ENCODE results near the gene NOP10. TPM values are rescaled to one million over a fixed set of nuclear protein-coding genes. Genes with fewer than 3 reads are reported as not detected.

NOP10 gene
- total and polyA plus RNA-seq, 2 of the 8 experiments (the other 6 are each of a cell fraction or from before 2014, with no cell fraction given), result 285 to 981 TPM

DNA sequence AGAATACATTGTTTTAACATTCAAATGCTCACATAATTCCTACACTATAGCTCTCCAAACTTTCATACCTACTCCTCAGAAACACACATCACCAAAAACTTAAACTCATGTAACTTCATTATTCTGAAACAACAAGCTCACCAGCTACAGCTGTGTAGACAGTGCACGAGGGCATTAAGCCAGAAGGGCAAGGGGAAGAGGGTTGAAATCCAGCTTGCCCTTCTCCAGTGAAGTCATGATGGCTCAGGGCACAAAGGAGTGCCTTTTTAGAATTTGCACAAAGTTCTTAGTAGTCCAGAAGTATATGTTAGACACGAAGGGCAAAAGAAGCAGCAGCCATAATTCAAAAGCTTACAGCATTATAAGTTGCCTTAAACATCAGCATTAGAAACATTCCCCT is 13.9 kb downstream of the NOP10 start (continued):
- TF ChIP-seq CREB1 (IDR thresholded peaks at IDR 0.05) (no peak), MAFK (IDR thresholded peaks at IDR 0.05; ENCODE audit: low read depth, low read length) (no peak), BACH1 (IDR thresholded peaks at IDR 0.05; ENCODE audit: low read length) (no peak), SIX5 (IDR thresholded peaks at IDR 0.05; ENCODE audit: low read depth, low read length) (no peak), EZH2 (IDR thresholded peaks at IDR 0.05; ENCODE audit: low read depth, low read length, severe bottlenecking) (no peak), TAF1 (IDR thresholded peaks at IDR 0.05; ENCODE audit: low read depth, low read length) (no peak)
- TF ChIP-seq, protein P1, sequence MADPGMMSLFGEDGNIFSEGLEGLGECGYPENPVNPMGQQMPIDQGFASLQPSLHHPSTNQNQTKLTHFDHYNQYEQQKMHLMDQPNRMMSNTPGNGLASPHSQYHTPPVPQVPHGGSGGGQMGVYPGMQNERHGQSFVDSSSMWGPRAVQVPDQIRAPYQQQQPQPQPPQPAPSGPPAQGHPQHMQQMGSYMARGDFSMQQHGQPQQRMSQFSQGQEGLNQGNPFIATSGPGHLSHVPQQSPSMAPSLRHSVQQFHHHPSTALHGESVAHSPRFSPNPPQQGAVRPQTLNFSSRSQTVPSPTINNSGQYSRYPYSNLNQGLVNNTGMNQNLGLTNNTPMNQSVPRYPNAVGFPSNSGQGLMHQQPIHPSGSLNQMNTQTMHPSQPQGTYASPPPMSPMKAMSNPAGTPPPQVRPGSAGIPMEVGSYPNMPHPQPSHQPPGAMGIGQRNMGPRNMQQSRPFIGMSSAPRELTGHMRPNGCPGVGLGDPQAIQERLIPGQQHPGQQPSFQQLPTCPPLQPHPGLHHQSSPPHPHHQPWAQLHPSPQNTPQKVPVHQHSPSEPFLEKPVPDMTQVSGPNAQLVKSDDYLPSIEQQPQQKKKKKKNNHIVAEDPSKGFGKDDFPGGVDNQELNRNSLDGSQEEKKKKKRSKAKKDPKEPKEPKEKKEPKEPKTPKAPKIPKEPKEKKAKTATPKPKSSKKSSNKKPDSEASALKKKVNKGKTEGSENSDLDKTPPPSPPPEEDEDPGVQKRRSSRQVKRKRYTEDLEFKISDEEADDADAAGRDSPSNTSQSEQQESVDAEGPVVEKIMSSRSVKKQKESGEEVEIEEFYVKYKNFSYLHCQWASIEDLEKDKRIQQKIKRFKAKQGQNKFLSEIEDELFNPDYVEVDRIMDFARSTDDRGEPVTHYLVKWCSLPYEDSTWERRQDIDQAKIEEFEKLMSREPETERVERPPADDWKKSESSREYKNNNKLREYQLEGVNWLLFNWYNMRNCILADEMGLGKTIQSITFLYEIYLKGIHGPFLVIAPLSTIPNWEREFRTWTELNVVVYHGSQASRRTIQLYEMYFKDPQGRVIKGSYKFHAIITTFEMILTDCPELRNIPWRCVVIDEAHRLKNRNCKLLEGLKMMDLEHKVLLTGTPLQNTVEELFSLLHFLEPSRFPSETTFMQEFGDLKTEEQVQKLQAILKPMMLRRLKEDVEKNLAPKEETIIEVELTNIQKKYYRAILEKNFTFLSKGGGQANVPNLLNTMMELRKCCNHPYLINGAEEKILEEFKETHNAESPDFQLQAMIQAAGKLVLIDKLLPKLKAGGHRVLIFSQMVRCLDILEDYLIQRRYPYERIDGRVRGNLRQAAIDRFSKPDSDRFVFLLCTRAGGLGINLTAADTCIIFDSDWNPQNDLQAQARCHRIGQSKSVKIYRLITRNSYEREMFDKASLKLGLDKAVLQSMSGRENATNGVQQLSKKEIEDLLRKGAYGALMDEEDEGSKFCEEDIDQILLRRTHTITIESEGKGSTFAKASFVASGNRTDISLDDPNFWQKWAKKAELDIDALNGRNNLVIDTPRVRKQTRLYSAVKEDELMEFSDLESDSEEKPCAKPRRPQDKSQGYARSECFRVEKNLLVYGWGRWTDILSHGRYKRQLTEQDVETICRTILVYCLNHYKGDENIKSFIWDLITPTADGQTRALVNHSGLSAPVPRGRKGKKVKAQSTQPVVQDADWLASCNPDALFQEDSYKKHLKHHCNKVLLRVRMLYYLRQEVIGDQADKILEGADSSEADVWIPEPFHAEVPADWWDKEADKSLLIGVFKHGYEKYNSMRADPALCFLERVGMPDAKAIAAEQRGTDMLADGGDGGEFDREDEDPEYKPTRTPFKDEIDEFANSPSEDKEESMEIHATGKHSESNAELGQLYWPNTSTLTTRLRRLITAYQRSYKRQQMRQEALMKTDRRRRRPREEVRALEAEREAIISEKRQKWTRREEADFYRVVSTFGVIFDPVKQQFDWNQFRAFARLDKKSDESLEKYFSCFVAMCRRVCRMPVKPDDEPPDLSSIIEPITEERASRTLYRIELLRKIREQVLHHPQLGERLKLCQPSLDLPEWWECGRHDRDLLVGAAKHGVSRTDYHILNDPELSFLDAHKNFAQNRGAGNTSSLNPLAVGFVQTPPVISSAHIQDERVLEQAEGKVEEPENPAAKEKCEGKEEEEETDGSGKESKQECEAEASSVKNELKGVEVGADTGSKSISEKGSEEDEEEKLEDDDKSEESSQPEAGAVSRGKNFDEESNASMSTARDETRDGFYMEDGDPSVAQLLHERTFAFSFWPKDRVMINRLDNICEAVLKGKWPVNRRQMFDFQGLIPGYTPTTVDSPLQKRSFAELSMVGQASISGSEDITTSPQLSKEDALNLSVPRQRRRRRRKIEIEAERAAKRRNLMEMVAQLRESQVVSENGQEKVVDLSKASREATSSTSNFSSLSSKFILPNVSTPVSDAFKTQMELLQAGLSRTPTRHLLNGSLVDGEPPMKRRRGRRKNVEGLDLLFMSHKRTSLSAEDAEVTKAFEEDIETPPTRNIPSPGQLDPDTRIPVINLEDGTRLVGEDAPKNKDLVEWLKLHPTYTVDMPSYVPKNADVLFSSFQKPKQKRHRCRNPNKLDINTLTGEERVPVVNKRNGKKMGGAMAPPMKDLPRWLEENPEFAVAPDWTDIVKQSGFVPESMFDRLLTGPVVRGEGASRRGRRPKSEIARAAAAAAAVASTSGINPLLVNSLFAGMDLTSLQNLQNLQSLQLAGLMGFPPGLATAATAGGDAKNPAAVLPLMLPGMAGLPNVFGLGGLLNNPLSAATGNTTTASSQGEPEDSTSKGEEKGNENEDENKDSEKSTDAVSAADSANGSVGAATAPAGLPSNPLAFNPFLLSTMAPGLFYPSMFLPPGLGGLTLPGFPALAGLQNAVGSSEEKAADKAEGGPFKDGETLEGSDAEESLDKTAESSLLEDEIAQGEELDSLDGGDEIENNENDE (IDR thresholded peaks at IDR 0.05; ENCODE audit: insufficient replicate concordance, low read length), result no peak

All from H1 (cell line).